Trophoblast cell (in vitro differentiated cells and primary cell): Measurements from ENCODE around the gene TIGIT.

Experiments used
- DNase-seq, 2 donors: peaks; one replicate each; pipeline ENCODE4 v3.0.0-alpha.2; 2016
- H2AFZ ChIP-seq: 2 replicates; pipeline ENCODE4 v1.6.1; 2013; ENCODE audit warnings: low read length, moderate library complexity, mild to moderate bottlenecking; ENCODE audit not compliant: insufficient read depth, poor library complexity
- H2AK5ac ChIP-seq: 2 replicates; pipeline ENCODE4 v1.6.1; 2013; ENCODE audit warnings: mild to moderate bottlenecking, low read length
- H2BK120ac ChIP-seq: 2 replicates; pipeline ENCODE4 v1.6.1; 2013; ENCODE audit warnings: low read length, mild to moderate bottlenecking, moderate library complexity; ENCODE audit not compliant: insufficient read depth, poor library complexity
- H2BK12ac ChIP-seq: 2 replicates; pipeline ENCODE4 v1.6.1; 2013; ENCODE audit warnings: mild to moderate bottlenecking, low read length, moderate library complexity
- H2BK5ac ChIP-seq: 2 replicates; pipeline ENCODE4 v1.6.1; 2013; ENCODE audit warnings: low read length, low read depth, moderate library complexity, mild to moderate bottlenecking; ENCODE audit not compliant: poor library complexity
- H3K14ac ChIP-seq: 2 replicates; pipeline ENCODE4 v1.6.1; 2013; ENCODE audit warnings: mild to moderate bottlenecking, low read length
- H3K18ac ChIP-seq: 2 replicates; pipeline ENCODE4 v1.6.1; 2013; ENCODE audit warnings: mild to moderate bottlenecking, low read length
- H3K23ac ChIP-seq: 2 replicates; pipeline ENCODE4 v1.6.1; 2013; ENCODE audit warnings: low read length
- H3K27ac ChIP-seq: 2 replicates; pipeline ENCODE4 v1.5.1; 2013; ENCODE audit warnings: low read depth, mild to moderate bottlenecking, inconsistent platforms, low read length, moderate library complexity
- H3K27me3 ChIP-seq: 2 replicates; pipeline ENCODE4 v1.6.1; 2013; ENCODE audit warnings: inconsistent platforms, mild to moderate bottlenecking, low read length, moderate library complexity; ENCODE audit not compliant: insufficient read depth
- H3K36me3 ChIP-seq, 2 experiments: 1 replicate in 1 of 2; 2 replicates in 1 of 2; pipeline ENCODE4 v1.6.1; 2013; ENCODE audit warnings: low read length in 2 of 2, mild to moderate bottlenecking in 2 of 2, moderate library complexity in 1 of 2; ENCODE audit not compliant: insufficient read depth in 2 of 2, control insufficient read depth in 1 of 2
- H3K4ac ChIP-seq: 2 replicates; pipeline ENCODE4 v1.6.1; 2013; ENCODE audit warnings: low read depth, mild to moderate bottlenecking, low read length, moderate library complexity
- H3K4me1 ChIP-seq, 2 experiments: 1 replicate in 1 of 2; 2 replicates in 1 of 2; pipeline ENCODE4 v1.6.1; 2013; ENCODE audit warnings: low read length in 2 of 2, mild to moderate bottlenecking in 2 of 2, moderate library complexity in 1 of 2; ENCODE audit not compliant: insufficient read depth in 2 of 2, control insufficient read depth in 1 of 2
- H3K4me2 ChIP-seq: 2 replicates; pipeline ENCODE4 v1.6.1; 2013; ENCODE audit warnings: inconsistent platforms, mild to moderate bottlenecking, low read length, moderate library complexity
- H3K4me3 ChIP-seq: 2 replicates; pipeline ENCODE4 v1.5.1; 2013; ENCODE audit warnings: mild to moderate bottlenecking, low read depth, low read length, inconsistent platforms
- H3K79me1 ChIP-seq: one replicate; pipeline ENCODE4 v1.6.1; 2013; ENCODE audit warnings: low read length
- H3K79me2 ChIP-seq: 2 replicates; pipeline ENCODE4 v1.6.1; 2013; ENCODE audit warnings: low read length, mild to moderate bottlenecking; ENCODE audit not compliant: control insufficient read depth, insufficient read depth, poor library complexity
- H3K9ac ChIP-seq: 2 replicates; pipeline ENCODE4 v1.6.1; 2013; ENCODE audit warnings: mild to moderate bottlenecking, low read length
- H3K9me3 ChIP-seq: 2 replicates; pipeline ENCODE4 v1.6.1; 2013; ENCODE audit warnings: low read depth, mild to moderate bottlenecking, control low read depth, inconsistent platforms, low read length; ENCODE audit not compliant: insufficient read depth
- H4K12ac ChIP-seq: 2 replicates; pipeline ENCODE4 v1.6.1; 2013; ENCODE audit warnings: low read depth, mild to moderate bottlenecking, low read length, moderate library complexity
- H4K8ac ChIP-seq: 2 replicates; pipeline ENCODE4 v1.6.1; 2013; ENCODE audit warnings: low read depth, mild to moderate bottlenecking, low read length, moderate library complexity
- H4K91ac ChIP-seq: one replicate; pipeline ENCODE4 v1.6.1; 2013; ENCODE audit warnings: low read depth, mild to moderate bottlenecking, low read length, moderate library complexity
- WGBS: extraction: QIAGEN DNeasy Blood & Tissue Kit; methylation state at CpG from one replicate; pipeline ENCODE4 v1.1.7; 2013; ENCODE audit warnings: missing lambda C conversion rate; ENCODE audit not compliant: insufficient read length, insufficient coverage; ENCODE audit errors: extremely low coverage; 5-methylcytosine and 5-hydroxymethylcytosine counted together

Gene TIGIT

DNA sequence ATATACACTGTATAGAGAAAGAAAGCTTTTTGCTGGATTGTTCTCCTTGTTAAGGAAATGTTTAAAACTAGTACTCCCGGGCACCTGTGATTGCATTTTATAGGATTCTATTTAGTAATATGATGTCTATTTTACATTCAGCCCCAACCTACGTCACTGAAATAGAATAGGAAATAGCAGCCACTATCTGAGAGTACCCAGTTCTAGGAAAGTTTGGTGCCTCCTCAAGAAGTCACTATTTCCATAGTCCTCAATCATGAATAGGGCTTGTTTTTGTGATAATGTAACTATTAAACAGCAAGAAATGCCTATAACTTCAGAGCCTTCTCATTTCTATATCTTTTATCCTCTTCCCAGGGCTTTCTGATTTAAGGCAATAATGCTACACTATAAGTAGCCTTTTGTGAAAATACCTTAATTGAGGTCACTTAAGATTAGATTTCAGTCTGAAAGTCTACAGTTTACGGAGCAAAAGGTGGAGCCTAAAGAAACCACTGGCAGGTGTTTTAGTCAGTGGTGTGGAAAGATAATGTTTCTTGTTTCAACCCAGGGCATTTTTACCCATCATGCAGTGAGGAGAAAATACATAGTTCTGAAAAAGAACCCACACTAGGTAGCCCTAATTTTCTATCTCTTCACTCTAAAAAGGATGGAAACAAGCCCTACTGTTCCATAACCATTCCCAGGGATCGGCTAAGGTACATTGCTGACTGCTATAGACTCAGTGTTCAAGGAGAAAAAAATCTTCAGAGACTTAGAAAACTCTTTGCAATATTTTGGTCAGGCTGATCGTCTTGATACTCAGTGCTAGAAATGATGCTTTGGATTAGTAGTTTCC is 38.7 kb downstream of the TIGIT start:
- no peak for DNase-seq
- Histone ChIP-seq H3K23ac (no peak overlapping the region), H3K4ac (no peak overlapping the region), H3K4me2 (no peak overlapping the region), H3K18ac (no peak overlapping the region), H3K9ac (no peak overlapping the region), H3K79me1 (no peaks in the 10 kb centered on the region), H3K4me3 (no peak overlapping the region), H4K91ac (no peak overlapping the region), H2BK120ac (no peak overlapping the region), H3K4me1 (no peaks in the 10 kb centered on the region), H3K36me3 (no peaks in the 10 kb centered on the region), H4K8ac (no peak overlapping the region), H3K27me3 (no peaks in the 10 kb centered on the region), H3K27ac (no peak overlapping the region), H3K79me2 (no peaks in the 10 kb centered on the region), H2AK5ac (no peak overlapping the region), H4K12ac (no peak overlapping the region), H3K9me3 (no peaks in the 10 kb centered on the region), H3K14ac (no peak overlapping the region), H2BK12ac (no peak overlapping the region), H2AFZ (no peak overlapping the region), H2BK5ac (no peak overlapping the region)
- no CpG with 5 or more reads among the region's 5 CpGs for WGBS

- WGBS: no CpG with 5 or more reads among the region's 4 CpGs
- Histone ChIP-seq H3K27ac (no peak overlapping the region), H2BK5ac (no peak overlapping the region), H3K4me1 (no peaks in the 10 kb centered on the region), H3K79me1 (no peaks in the 10 kb centered on the region), H4K91ac (no peak overlapping the region), H3K9me3 (no peaks in the 10 kb centered on the region), H3K4me3 (no peak overlapping the region), H3K4ac (no peak overlapping the region), H3K9ac (no peak overlapping the region), H3K14ac (no peak overlapping the region), H3K36me3 (no peaks in the 10 kb centered on the region), H4K8ac (no peak overlapping the region), H2BK12ac (no peak overlapping the region), H3K79me2 (no peaks in the 10 kb centered on the region), H3K23ac (no peak overlapping the region), H4K12ac (no peak overlapping the region), H2BK120ac (no peak overlapping the region), H2AK5ac (no peak overlapping the region), H3K27me3 (no peaks in the 10 kb centered on the region), H3K18ac (no peak overlapping the region), H2AFZ (no peak overlapping the region), H3K4me2 (no peak overlapping the region)
- DNase-seq: no peak
Observed at GRCh38 chr3:114333180-114333922, 39.5 kb downstream of the TIGIT start.

DNA sequence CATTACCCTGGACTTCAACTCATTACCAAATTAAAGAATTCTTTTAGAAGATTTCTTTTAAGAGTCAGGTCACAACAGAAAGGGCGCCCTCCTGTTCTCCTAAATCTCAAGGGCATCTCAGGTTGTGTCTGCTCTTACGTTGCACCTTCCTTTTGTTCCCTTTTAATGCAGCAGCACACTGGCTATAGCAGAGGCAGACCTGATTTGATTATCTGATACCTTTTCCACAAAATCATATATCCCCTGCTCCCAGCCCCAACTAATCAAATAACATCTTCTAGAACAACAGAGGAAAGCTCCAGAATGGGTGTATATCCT is 40.1 kb downstream of the TIGIT start:
- no peak overlapping the region for H4K8ac ChIP-seq
- no peaks in the 10 kb centered on the region for H3K79me2 ChIP-seq
- H3K9me3 ChIP-seq: no peaks in the 10 kb centered on the region
- H4K91ac ChIP-seq: no peak overlapping the region
- H4K12ac ChIP-seq: no peak overlapping the region
- H3K4me3 ChIP-seq: no peak overlapping the region
- no peak for DNase-seq
- H2AFZ ChIP-seq: no peak overlapping the region
- no peak overlapping the region for H3K9ac ChIP-seq
- H2BK12ac ChIP-seq: no peak overlapping the region
- H2BK5ac ChIP-seq: no peak overlapping the region
- H2AK5ac ChIP-seq: no peak overlapping the region
- no peaks in the 10 kb centered on the region for H3K36me3 ChIP-seq
- no peaks in the 10 kb centered on the region for H3K27me3 ChIP-seq
- H3K4ac ChIP-seq: no peak overlapping the region
- no peaks in the 10 kb centered on the region for H3K79me1 ChIP-seq
- H3K4me2 ChIP-seq: no peak overlapping the region
- no peak overlapping the region for H3K27ac ChIP-seq
- H3K18ac ChIP-seq: no peak overlapping the region
- no peak overlapping the region for H2BK120ac ChIP-seq
- H3K23ac ChIP-seq: no peak overlapping the region
- no peaks in the 10 kb centered on the region for H3K4me1 ChIP-seq
- H3K14ac ChIP-seq: no peak overlapping the region
- WGBS: no CpG with 5 or more reads among the region's 2 CpGs

DNA sequence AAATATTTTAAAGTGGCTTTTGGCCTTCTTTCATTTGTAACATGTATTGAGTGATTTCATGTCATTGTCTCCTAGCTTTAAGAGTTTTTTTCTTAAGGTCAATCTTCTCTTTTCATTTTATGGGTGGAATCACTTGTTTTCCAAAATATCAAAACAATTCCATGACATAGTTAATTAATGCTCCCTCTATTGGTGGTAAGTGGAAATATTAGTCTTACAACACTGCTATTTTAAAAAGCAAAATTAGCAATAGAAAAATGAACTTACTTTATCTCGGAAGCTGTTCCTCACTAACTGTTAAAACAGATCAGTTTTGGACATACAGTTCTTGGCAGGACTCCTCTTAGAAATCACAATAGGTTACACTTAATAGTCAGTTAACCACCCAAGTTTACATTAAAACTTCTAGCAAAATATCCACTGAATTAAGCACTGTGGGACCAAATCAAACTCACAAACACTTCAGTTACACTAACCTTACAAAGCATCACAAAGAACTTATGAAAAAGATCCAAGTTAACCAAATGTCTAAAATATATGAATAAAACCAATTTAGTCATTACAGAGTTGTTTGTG is 42.4 kb downstream of the TIGIT start:
- H4K91ac ChIP-seq: no peak overlapping the region
- H4K8ac ChIP-seq: no peak overlapping the region
- H3K14ac ChIP-seq: no peak overlapping the region
- H3K4me1 ChIP-seq: no peaks in the 10 kb centered on the region
- H2BK5ac ChIP-seq: no peak overlapping the region
- WGBS: no CpG with 5 or more reads among the region's 1 CpG
- no peak overlapping the region for H3K23ac ChIP-seq
- no peak overlapping the region for H4K12ac ChIP-seq
- DNase-seq: no peak
- H3K9me3 ChIP-seq: no peaks in the 10 kb centered on the region
- H3K27me3 ChIP-seq: no peaks in the 10 kb centered on the region
- H3K79me1 ChIP-seq: no peaks in the 10 kb centered on the region
- H3K27ac ChIP-seq: no peak overlapping the region
- H2BK12ac ChIP-seq: no peak overlapping the region
- H3K4me3 ChIP-seq: no peak overlapping the region
- H2BK120ac ChIP-seq: no peak overlapping the region
- H3K4ac ChIP-seq: no peak overlapping the region
- H3K9ac ChIP-seq: no peak overlapping the region
- H3K18ac ChIP-seq: no peak overlapping the region
- H2AK5ac ChIP-seq: no peak overlapping the region
- no peak overlapping the region for H3K4me2 ChIP-seq
- no peaks in the 10 kb centered on the region for H3K36me3 ChIP-seq
- H3K79me2 ChIP-seq: no peaks in the 10 kb centered on the region
- H2AFZ ChIP-seq: no peak overlapping the region
